G401 (cell line): ENCODE data around the gene CEACAM18. TPM values are rescaled to one million over a fixed set of nuclear protein-coding genes. Genes with fewer than 3 reads are reported as not detected.
"Not testable (repeated sequence)": the region's sequence is repeated elsewhere in the genome, so short reads cannot be mapped to it uniquely, and the experiment has no call there.

Experiments
- DNase-seq: peaks from one replicate; pipeline ENCODE4 v3.0.0-alpha.2; 2015; ENCODE audit warnings: low spot score
- in situ Hi-C: cut with HindIII; loops from 2 replicates; pipeline ENCODE4 v1.10.0; 2016; ENCODE audit warnings: low sequenced_read_pairs, mixed read lengths
- total RNA-seq: library from RNA; depleted of rRNA; stranded (reverse); fragments of >200 nt; shearing (Covaris generic); gene quantifications from 2 replicates; pipeline ENCODE4 v1.2.3, GENCODE V29; 2014; rRNA removed

CEACAM18 gene
- not detected in 2 replicates for total RNA-seq

DNA sequence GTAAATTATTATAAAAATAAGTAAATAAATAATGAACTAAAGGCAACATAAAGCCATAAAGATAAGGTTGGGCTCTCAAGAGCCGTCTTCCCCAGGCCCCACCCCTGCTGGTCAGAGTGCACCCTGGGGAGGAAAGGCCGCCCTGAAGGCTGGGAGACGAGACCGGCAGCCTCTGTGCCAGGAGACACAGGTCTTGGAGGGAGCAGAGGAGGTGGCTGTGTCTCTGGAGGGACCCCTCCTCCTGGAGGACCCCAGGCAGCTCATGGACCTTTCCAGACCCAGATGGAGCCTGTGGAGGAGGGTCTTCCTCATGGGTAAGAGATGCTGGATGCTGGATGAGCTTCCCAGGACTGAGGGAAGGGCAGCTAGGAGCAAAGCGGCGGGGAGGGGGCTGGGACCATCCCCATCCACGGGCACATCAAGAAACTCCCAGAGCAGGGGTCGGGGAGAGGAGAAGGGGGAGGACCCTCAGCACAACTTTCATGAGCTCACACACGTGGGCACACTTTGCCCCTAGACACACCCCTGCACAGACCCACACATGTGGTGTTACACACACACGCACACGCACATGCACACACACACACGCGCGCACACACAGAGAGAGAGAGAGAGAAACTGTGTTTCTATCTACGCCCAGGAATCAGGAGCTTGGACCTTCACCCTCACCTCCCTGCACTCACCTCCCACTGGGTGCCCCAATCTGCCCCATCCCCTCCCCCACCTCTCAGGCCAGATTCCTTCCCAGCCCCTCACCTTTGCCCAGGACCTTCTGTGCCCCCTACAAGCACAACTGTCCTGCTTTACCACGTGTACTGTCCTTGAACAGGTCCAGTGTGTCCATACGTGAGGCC is at the start of gene CEACAM18:
CEACAM18 (plus strand) TSS at position 159 of the 854 bp plus-strand sequence.
- DNase-seq: no peak
- in situ Hi-C loops: no loop called here

DNA sequence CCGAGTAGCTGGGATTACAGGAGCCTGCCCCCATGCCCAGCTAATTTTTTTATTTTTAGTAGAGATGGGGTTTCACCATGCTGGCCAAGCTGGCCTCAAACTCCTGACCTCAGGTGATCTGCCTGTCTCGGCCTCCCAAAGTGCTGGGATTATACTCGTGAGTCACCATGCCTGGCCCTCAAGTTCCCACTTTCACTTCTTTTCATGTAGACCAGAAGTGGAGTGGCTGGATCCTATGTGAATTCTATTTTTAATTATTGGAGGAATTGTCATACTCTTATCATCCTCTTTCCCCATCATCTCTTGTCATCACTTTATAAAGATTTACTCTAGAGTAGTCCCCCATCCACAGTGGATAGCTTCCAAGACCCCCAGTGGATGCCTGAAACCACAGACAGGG is 48.1 kb upstream of the CEACAM18 start:
- DNase-seq: no peak
- in situ Hi-C loops: no loop called here

DNA sequence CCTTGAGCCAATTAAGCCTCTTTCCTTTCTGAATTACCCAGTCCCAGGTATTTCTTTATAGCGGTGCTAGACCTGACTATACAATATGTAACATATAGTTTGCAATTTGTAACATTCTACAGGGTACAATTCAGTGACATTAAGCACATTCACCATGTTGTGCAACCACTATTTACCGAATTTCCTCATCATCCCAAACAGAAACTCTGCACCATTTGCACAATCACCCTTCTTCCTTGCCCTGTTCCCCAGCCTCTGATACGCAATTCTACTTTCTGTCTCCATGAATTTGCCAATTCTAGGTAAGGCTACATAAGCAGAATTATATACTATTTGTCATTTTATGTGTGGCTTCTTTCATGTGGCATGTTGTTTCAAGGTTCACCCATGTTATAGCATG is 47.2 kb upstream of the CEACAM18 start:
- in situ Hi-C loops: no loop called here

DNA sequence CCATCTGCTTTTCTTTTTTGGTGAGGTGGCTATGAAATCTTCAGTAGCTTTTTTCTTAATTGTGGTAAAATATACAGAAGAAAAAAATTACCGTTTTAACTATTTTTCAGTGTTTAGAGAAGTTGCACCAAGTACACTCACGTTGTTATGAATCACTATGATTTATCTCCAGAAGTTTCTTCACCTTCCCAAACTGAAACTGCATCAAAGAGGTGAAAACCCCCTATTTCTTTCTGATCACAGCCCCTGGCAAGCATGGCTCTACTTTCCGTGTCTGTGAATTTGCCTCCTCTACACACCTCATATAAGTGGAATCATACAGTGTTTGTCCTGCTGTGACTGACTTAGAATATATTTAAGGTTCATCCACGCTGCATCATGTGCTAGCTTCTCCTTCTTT is 45.3 kb upstream of the CEACAM18 start:
- in situ Hi-C loops: no loop called here
- DNase-seq: no peak

More for the DNA sequence above, 47.2 kb upstream of the CEACAM18 start:
- no peak for DNase-seq

DNA sequence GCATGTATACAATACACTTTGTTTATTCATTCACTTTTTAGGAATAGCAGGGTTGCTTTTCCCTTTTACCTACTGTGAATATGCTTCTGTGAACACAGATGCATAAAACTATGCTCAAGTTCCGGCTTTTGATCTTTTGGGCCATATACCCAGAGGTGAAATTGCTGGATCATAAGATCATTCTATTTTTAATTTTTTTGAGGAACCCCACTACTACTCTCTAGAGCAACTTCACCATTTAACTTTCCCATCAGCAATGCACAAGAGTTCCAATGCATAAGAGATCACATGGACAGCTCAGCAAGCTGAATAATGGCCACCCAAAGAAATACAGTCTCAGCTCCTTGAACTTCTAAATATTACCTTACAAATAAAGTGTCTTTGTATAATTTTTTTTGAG is 43.9 kb upstream of the CEACAM18 start:
- in situ Hi-C loops: no loop called here
- DNase-seq: no peak

DNA sequence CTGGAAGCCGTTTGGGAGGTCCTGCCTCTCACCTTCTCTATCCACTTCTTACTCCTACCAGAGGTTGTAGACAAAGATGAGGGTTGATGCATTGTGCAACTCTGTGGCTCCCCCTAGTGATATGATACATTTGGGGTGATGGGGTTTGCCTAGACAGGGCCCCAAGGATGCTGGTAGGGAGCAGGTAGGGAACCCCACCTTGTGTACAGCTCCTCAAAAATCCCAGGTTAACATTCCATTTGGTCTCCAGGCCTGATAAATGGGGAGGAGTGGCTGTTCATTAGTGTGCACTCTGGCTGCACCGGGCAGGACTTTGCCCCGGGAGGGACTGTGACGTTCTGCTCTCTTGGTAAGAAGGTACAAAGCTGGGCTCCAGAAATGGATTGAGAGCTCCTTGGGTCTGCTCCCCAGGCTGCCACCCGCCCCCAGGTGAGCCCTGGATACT is 39.3 kb upstream of the CEACAM18 start:
- in situ Hi-C loops: no loop called here
- no peak for DNase-seq

DNA sequence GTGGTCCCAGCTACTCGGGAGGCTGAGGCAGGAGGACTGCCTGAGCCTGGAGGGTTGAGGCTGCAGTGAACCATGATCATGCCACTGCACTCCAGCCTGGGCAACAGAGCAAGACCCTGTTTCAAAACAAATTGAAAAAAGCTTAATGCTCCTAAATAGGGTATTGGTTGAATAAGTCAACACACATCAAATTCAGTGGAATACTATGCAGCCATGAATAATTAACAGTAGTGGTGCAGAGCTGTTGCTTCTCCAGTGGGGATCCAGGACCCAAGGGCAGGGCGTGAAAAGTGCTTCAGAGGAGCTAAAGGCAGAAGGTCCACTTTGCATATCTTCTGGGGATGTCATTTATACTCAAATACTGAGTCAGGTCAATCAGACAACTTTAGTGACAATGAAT is 38.3 kb upstream of the CEACAM18 start:
- in situ Hi-C loops: no loop called here
- no peak for DNase-seq

DNA sequence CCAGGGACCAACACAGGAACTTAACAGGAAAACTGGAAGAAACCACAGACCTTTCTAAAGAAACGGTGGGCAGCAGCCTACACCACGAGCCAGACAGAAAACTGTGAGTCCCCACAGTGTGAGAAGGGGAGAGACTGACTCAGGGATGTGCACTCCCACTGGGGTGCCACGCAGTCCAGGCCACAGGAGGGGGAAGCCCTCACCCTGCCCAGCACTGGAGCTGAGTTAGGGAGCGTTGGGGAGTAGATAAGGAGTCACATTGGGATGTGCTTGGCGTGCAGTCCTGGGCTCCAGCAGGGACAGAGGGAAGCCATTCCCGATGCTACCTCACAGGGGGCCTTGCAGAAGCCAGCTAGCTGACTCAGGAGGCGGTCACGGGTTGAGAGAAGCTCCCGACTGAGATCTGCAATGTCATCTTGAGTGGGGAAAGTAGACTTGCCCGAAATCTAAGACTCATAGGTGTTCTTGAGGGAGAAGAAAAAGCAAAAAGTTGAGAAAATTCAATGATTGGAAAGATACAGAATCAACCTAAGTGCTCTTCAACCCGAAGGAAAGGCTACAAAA is 37.4 kb upstream of the CEACAM18 start:
- in situ Hi-C loops: no loop called here

DNA sequence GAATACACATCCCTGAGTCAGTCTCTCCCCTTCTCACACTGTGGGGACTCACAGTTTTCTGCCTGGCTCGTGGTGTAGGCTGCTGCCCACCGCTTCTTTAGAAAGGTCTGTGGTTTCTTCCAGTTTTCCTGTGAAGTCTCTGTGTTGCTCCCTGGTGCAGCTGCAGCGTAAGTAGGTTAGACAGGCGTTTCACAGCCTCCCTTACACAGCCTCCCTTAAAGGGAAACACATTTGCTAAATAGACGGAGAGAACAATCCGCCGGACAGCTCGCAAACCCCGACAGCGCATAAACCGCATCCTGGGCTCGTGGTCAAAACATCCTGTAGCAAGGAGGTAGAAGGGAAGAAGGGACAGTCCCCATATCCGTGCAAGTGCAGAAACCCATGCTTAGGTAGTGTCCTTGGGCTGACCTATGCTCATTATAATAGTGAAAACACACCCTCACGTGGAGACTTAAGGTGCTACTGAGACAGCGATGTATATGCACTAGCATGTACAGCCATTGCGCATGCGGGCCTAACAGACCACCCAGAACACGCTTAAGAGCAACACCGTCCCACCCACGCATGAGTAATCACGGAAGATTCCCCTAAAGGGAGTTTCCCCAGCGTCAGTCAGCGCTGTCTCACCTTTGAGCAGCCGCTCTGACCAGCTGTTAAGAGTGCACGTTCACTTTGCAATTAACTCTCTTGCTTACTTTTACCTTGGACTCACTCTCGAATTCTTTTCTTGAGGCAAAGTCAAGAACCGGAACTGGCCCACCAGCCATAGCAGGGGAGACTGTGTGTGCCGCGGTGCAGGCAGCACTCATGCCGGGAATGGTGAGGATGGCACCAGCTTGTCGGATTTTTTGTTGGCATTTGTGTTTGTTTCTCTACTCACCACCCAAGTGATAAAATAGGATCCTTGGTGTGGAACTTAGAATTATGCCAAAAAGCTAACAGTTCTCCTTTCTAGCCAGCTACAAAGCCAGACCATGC is 36.6 kb upstream of the CEACAM18 start:
- no peak for DNase-seq

More for the DNA sequence above, 37.4 kb upstream of the CEACAM18 start:
- DNase-seq: no peak

DNA sequence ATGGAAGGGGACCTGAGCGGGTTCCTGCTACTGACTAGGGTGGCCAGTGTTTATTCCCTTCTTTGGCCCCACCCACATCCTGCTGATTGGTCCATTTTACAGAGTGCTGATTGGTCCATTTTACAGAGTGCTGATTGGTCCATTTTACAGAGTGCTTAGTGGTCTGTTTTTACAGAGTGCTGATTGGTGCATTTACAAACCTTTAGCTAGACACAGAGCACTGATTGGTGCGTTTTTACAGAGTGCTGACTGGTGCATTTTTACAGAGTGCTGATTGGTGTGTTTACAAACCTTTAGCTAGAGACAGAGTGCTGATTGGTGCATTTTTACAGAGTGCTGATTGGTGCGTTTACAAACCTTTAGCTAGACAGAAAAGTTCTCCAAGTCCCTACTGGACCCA is 30.8 kb upstream of the CEACAM18 start:
- DNase-seq, in situ Hi-C loops: not testable (repeated sequence)

More for the DNA sequence above, 36.6 kb upstream of the CEACAM18 start:
- in situ Hi-C loops: no loop called here

DNA sequence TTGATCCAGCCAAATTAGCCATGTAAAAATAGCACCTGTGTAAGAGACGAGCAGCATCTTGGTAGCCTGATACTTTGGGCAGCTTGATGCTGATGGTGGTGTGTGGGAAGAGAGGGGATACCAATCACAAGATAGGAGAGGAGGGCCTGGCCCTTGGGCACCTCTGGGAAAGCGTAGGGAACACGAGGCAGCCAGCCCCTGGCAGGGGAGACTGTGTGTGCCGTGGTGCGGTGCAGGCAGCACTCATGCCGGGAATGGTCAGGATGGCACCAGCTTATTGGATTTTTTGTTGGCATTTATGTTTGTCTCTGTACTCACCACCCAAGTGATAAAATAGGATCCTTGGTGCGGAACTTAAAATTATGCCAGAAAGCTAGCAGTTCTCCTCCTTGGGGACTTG is 30.3 kb upstream of the CEACAM18 start:
- in situ Hi-C loops: no loop called here
- DNase-seq: no peak

DNA sequence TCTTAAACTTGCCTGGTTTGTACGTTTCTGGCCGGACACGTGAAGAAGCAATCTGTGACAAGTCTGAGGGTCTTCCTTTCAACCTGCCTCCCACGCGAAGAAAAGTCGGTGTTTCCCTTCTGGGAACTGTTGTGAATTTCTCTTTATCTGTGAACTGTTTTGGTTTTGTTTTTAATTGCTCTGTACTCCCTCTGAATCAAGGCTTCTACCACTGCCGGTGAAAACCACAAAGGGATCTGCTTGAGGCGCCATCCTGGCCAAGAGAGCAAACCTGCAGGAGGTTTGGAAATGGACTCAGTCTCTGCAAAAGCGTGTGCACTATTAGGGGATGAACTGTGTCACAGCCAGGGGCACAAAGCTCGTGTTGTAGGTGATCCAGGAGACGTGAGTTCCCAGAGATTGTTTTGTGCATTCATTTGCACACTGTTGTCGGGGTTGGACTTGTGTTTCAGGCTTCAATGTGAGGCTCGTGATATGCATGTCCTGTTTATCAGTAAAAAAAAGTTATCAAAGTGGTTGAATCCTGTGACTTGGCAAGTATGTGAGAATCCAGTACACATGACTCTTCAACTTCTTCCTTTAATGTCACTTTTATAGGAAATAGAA is 29.8 kb upstream of the CEACAM18 start:
- in situ Hi-C loops: no loop called here
- no peak for DNase-seq

DNA sequence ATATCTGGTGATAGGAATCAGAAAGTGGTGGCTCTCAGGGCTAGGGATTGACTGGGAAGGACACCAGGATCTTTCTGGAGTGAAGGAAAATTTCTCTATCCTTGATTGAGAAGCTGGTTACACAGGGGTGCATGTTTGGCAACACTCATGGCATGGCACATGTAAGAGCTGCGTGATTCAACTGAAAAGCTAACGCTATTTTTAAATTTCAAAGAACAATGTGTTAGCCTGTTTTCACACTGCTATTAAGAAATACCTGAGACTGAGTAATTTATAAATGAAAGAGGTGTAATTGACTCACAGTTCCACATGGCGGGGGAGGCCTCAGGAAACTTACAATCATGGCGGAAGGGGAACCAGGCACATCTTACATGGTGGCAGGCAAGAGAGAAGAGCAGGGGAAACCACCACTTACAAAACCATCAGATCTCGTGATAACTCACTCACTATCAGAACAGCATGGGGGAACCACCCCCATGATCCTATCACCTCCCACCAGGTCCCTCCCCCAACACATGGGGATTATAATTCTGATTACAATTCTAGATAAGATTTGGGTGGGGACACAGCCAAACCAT is 27.5 kb upstream of the CEACAM18 start:
- no peak for DNase-seq
- in situ Hi-C loops: no loop called here

DNA sequence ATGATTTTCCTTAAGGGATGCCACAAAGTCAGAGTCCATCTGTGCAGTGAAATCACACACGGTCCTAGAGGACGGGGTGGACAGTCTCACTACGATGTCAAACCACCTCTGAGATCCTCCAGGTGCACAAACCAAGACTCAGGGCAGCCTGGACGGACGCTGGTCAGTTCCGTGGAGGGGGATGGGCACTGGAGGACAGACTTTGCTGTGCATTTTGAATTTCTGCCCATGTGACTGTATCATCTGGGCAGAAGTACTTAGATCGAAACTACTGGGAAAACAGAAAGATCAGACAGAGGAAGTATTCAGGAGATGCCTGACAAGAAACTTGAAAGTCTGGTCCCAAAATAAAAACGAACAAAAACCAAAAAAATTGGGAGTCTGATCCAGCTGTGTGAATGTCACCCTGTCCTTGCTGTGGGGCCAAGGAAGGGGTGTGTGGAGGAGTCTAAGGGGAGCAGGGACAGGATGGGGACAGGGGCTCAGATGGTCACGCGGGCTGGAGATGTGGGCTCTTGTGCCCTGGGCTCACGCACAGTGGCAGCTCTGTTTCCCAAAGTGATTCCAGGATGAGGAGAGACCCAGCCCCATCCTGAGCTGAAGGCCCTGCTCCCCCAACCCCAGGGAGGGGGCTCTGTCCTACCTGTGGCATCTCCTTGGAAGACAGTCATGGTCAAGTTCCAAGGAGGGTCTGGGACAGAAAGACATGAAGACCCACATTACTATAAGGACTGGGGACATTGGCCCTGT is 21.6 kb upstream of the CEACAM18 start:
- in situ Hi-C loops: no loop called here
- DNase-seq: no peak

DNA sequence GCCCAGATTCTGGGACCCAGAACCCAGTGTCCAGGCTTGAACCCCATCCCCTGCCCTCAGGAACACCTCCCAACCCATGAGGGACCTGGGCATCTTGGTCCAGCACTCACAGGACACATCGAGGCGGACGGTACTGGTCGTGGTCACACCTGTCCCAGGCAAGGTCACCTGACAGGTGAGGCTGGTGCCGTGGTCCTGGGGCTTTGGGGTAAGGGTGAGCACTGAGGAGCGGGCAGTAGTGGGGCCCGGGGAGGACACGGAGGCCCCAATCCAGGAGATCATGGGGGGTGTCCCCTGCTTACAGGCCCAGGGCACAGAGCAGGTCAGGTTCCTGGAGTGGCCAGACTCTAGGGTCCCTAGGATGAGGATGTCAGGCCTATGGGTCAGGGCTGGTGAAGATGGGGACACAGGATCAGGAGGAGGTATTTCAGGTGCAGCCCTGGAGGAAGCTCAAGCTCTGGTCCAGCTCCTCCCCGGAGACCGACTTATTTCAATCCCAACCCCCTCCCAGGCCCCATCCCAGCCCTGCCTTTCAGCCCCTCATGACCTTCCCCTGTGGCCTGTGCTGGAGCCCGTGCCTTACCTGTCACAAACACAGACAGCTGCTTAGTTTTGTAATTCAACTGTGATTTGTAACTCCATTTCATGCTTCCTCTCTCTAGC is 20.9 kb upstream of the CEACAM18 start:
- in situ Hi-C loops: no loop called here
- DNase-seq: no peak

DNA sequence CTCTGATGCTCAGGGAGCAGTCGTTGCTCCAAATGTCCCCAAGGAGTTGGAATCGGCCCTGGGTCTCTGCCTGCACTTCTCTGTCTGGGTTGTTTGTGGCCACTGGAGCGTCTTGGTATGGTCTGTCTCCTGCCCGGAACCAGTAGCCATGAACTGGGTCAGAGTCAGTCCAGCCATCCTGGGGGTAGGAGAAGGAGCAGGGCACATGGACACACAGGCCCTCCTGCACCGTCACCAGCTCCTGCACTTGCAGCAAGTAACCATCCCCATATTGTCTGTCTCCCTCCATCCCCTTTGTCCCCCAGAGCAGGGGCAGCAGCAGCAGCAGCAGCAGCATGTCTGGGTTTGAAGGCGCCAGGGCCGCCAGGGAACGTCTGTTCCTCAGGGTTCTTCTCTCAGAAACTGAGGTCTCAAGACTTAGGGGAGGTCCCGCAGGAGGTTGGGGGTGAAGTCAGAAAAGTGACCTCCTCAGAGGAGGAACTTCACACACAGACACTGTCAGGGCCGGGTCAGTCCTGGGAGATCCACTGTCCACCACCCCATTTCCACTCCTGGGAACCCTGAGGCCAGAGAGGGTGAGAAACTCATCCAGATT is 20.2 kb upstream of the CEACAM18 start, which contains the start of gene SIGLEC8:
SIGLEC8 (minus strand) TSS at position 404 of the 595 bp plus-strand sequence; CDS start at position 337, 67 bp downstream.
- no peak for DNase-seq
- in situ Hi-C loops: no loop called here

DNA sequence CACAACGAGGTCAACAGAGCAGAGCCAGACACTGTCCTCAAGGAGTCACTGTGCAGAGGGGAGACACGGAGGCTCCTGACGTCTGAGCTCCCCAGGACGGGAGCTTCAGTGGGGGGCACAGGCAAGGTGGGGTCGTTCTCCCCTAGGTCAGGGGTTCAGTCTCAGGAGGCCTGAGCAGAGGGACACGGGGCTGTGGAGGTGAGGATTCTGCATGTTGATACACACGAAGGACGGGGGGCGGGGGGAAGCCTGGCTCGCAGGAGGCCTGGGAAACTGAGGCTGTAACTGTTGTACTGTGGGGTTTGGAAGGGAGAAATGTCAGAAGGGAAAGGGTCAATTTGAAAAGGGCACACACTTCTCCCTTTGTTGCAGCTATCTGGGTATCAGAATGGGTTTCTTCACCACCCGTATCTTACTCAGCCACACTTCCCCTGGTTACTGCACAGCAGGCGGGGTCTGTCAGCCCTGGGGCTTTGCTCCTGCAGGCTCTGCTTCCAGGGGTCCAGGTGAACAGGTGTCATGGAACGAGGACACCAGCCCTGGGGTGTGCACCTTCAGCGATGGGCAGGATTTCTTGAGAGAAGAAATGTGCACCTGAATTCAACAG is 19.3 kb upstream of the CEACAM18 start:
- no peak for DNase-seq
- in situ Hi-C loops: no loop called here
